Activated CD4-positive, alpha-beta T cell treated with anti-CD3 and anti-CD28 coated beads, Interleukin-2, Interleukin-4, amounts not matched to agents 100 ng/mL and 50 ng/mL, durations not matched to agents 16 hours and 8 hours (primary cell): Measurements from ENCODE around the gene DAD1.

ENCODE experiments used
- DNase-seq: peaks from one replicate; pipeline ENCODE4 v3.0.0-alpha.2; 2020; ENCODE audit warnings: low spot score

The DAD1 gene

GRCh38 chr14:22598896-22599244 is 9.8 kb upstream of the DAD1 start:
- peak; percentile 71 for DNase-seq

- DNase-seq: peak; percentile 62
Measured at GRCh38 chr14:22598099-22598895, 9.3 kb upstream of the DAD1 start, which contains the start of gene ABHD4. ABHD4 (plus strand) TSS chr14:22598300; CDS start chr14:22598307, 7 bp downstream.

- no peak for DNase-seq
Measured at GRCh38 chr14:22597771-22598098, 8.7 kb upstream of the DAD1 start.

DNA sequence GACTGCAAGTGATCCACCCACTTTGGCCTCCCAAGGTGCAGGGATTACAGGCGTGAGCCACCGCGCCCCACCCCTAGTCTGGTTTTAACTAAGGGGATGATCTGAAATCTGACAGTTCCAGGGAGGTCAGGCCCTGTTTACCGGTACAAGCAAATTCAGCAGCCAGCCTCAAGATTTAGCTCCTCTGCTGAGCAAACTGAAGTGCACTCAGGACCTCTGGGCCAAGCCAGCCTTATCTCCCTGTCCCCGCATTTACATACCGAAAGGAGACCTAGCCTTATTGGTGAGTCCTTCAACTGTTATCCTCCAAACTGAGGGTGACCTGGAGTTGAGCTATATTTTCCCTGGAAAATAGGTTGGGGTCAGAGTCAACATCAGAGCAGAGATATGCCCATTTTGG is 8.2 kb upstream of the DAD1 start:
- no peak for DNase-seq

DNA sequence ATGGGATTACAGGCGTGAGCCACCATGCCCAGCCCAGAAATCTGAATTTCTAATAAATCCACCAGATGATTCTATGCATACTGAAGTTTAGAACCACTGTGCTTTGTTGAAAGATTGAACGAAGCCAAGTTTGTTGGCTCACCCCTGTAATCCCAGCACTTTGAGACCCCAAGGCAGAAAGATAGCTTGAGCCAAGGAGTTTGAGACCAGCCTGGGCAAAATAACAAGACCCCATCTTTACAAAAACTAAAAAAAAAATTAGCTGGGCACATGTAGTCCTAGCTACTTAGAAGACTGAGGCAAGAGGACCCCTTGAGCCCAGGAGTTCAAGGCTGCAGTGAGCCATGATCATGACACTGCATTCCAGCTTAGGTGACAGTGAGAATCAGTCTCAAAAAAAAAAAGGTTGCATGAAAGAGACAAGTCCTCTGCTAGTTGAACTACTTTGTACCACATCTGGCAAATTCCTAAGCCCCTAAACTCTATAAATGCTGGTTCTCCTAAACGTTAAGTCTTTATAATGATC is 7.4 kb upstream of the DAD1 start:
- DNase-seq: no peak

- DNase-seq: no peak
Measured at GRCh38 chr14:22594156-22594716, 5.2 kb upstream of the DAD1 start.

DNA sequence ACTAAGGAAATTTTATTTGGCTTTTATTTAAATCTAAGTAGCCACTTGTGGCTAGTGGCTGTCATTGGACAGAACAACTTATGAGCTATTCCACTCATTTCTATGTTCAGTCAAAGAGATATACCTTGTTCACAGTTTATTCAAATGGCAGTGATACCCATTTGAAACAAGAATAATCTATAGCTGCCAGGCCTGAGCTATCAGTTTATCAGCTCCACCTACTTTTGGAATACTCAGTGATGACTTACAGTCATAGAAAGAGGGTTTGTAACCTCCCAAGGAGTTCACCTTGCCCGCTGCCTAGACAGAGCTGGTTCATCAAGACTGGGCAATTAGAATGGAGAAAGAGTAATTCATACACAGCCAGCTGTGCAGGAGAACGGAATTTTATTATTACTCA is 4.6 kb upstream of the DAD1 start:
- no peak for DNase-seq

DNA sequence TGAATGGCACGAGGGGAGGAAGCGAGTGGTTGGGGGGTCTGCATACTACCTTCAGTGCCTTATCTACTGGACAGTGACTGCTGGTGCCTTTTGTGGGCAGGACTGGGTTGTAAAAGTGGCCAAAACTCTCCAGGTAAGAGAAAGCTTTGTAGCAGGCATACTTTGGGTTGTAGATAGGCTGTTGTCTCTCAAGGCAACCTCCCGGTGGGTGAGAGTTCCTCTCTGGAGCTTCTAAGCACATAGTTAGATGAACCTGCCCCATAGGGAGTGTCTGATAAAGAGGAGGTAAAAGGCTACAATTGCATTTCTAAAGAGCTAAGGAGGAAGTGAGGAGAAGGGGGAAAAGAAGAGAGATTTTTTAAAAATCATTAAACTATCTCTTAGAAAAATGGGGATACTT is 4.2 kb upstream of the DAD1 start:
- no peak for DNase-seq

DNA sequence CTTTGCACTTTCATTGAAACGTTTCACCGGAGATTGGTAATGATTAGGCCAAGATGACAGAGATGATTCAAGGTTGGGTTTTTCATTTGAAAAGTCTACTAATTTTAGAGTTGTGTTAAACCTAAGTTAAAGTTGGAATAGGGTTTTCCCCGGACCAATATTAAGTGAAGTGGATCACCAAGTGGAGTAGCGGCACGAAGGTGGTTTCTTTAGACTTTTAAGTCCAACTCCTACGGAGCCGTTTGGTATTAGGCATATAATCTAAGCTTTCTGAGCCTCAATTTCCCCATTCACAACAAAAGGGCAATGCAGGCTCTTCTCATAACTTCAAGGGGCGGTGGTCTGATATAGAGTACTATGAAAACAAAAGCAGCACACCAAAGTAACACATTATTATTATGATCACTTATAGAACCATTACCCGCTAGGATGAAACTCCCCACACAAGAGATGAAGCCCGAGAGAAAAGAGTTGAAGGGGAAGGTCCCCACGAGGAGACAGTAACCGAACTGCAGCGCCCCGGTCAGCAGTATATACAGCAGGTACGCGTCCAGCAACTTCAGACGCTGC is 413 bp downstream of the DAD1 start:
- DNase-seq: peak; percentile 57

DNA sequence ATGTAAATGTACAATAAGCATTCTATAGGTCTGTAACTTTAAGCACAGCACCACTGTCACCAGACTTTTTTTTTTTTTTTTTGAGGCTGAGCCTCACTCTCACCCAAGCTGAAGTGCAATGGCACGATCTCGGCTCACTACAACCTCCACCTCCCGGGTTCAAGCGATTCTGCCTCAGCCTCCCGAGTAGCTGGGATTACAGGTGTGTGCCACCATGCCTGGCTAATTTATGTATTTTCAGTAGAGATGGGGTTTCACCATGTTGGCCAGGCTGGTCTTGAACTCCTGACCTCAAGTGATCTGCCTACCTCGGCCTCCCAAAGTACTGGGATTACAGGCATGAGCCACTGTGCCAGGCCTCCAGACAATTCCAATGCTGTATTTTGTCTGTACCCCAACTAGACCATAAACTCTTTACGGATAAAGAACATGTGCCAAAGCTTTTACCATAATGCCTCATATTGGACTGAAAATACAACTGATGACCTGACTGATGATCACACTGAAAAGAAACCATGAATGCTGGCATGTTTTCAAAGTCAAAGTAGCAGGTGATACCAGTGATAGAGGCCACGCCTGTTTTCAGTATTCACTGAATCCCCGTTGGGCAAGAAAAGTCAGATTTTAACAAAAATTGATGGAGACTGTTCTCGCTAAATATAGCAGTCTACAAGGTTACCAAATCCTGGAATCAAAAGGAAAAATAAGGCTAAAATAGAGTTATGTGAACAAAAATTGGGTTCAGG is 1.2 kb downstream of the DAD1 start:
- DNase-seq: peak; percentile 45

GRCh38 chr14:22587247-22587646 is 1.8 kb downstream of the DAD1 start:
- no peak for DNase-seq

DNA sequence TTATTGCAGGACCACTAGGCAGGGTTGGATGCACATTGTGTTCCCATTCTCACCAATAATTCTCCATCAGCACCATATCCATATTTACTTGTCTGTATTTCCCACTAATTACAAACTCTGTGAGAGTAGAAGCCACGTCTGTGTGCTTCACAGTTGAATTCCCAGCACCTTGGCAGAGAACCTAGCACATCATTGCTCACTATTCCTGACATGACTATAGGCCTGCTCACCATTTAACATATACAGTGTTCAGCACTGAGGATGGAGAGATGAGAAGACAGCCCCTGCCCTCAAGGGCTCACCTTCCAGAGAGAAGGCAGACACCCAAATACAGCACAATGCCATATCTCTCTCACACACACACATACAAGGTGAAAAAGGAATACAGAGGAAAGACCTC is 5.0 kb downstream of the DAD1 start:
- no peak for DNase-seq

- DNase-seq: no peak
Measured at GRCh38 chr14:22580625-22581024, 8.4 kb downstream of the DAD1 start.

- DNase-seq: no peak
Measured at GRCh38 chr14:22579881-22580280, 9.1 kb downstream of the DAD1 start.

- DNase-seq: no peak
Measured at GRCh38 chr14:22579236-22579635, 9.8 kb downstream of the DAD1 start.

DNA sequence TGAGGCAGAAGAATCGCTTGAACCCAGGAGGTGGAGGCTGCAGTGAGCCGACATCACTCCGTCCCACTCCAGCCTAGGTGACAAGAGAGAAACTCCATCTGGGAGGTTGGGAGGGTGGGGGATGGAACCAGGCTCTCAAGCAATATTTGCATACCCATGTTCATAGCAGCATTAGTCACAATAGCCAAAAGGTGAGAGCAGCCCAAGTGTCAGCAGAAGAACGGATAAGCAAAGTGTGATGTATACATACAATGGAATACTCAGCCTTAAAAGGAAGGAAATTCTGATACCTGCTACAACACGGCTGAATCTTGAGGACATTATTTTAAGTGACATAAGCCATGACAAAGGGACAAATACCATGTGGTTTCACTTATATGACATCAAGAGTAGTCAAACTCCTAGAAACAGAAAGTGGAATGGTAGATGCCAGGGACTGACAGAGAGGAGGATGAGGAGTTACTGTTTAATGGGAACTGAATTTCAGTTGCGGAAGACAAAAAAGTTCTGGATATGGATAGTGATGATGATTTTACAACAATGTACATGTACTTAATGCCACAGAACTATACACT is 11.6 kb downstream of the DAD1 start:
- DNase-seq: no peak

DNA sequence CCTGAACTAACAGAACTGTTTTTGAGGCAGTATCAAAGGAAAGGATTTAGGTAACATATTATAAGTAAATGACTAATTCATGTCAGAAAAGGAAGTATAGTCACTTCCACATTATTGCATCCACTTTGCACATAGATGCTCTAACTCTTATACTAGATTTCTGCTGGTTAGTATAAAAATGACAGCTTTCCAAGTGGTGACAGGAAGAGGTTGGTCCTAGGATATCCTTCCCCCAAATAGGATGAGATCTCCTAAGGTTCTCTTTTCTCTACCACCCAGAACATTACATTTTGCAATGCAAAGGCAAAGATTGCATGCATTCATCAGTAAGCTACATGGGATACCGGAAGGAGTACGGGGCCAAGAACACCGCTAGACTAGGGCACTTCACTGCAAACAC is 15.2 kb downstream of the DAD1 start:
- DNase-seq: no peak

GRCh38 chr14:22572562-22573058 is 16.4 kb downstream of the DAD1 start:
- no peak for DNase-seq

DNA sequence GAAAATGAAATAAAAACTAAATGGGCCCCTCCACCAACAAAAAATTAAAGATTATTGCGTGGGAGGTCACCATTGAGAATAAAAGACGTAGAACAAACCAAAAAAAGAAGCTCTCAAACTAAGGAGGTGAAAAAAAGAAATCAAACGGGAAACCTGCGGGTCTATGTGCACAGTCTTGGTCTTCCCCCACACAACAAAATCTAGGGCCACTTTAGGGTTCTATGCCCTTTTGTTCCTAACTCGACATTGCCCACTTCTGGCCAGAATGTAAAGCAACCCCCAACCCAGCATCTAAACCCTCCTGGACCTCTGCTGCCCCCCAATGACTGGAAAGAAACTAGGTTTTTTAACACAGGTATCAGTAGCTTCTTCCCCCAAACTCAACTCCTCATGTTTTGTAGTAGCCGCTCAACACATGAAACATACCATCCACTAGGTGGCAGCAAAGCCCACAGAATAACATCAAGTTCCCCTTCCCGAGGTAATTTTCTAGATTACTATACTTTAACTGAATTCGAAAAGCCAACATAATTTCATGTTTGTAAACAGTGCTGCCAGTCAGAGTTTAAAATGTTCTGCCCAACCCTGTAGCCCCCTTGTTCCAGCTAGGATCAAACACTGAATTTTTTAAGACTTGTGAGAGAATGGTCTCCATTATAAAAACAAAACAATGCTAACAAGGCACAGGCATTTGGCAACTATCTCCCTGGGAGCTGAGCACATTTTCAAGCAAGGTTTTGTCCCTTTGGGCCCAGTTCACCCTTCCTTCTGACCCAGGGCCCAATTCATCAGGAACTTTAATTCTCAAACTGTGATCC is 18.7 kb downstream of the DAD1 start:
- peak; percentile 96 for DNase-seq

GRCh38 chr14:22569737-22570131 is 19.3 kb downstream of the DAD1 start:
- DNase-seq: no peak

DNA sequence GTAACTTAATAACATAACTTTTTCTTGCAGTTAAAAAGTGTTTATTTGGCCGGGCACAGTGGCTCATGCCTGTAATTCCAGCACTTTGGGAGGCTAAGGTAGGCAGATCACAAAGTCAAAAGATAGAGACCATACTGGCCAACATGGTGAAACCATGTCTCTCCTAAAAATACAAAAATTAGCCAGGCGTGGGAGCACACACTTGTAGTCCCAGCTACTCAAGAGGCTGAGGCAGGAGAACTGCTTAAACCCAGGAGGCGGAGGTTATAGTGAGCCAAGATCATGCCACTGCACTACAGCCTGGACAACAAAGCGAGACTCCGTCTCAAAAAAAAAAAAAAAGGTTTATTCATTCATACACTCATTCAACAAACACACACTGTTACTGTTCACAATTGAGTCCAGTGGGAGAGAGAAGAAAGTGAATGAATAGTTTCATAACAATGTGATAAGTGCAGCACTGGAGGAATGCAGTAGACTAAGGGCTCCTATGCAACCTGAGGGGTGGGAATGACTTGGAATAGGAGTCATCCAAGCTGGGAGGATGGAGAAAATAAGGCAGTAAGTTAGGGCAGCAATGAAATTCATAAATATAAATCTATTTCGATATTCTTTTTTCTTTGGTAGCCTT is 19.8 kb downstream of the DAD1 start:
- no peak for DNase-seq
